A549 (cell line): ENCODE results near the gene GGT1.
"Not testable (repeated sequence)": the region's sequence is repeated elsewhere in the genome, so short reads cannot be mapped to it uniquely, and the experiment has no call there.

Experiments
- HOXB5 ChIP-seq: fragments of 250-450 bp; sonication (Bioruptor Pico); IDR thresholded peaks from 2 replicates; pipeline ENCODE4 v1.5.0; 2020; ENCODE audit warnings: mild to moderate bottlenecking, moderate library complexity
- MAFK ChIP-seq: fragments of 450-650 bp; IDR thresholded peaks from 2 replicates; pipeline ENCODE4 v1.6.1; 2014; ENCODE audit not compliant: partially characterized antibody
- NR3C1 ChIP-seq: fragments of >200 bp; sonication (Bioruptor Twin); formaldehyde crosslinking; IDR thresholded peaks from 3 replicates; pipeline ENCODE4 v1.6.1; 2017
- SMC3 ChIP-seq: fragments of >200 bp; sonication (Bioruptor Twin); formaldehyde crosslinking; IDR thresholded peaks from 3 replicates; pipeline ENCODE4 v1.6.1; 2018; ENCODE audit warnings: inconsistent platforms
- TF ChIP-seq, protein P1 (sequence below): fragments of >200 bp; sonication (Bioruptor Twin); formaldehyde crosslinking; IDR thresholded peaks from 3 replicates; pipeline ENCODE4 v1.5.1; 2016

- TF ChIP-seq SMC3, MAFK, HOXB5, NR3C1: not testable (repeated sequence)
- TF ChIP-seq, protein P1, sequence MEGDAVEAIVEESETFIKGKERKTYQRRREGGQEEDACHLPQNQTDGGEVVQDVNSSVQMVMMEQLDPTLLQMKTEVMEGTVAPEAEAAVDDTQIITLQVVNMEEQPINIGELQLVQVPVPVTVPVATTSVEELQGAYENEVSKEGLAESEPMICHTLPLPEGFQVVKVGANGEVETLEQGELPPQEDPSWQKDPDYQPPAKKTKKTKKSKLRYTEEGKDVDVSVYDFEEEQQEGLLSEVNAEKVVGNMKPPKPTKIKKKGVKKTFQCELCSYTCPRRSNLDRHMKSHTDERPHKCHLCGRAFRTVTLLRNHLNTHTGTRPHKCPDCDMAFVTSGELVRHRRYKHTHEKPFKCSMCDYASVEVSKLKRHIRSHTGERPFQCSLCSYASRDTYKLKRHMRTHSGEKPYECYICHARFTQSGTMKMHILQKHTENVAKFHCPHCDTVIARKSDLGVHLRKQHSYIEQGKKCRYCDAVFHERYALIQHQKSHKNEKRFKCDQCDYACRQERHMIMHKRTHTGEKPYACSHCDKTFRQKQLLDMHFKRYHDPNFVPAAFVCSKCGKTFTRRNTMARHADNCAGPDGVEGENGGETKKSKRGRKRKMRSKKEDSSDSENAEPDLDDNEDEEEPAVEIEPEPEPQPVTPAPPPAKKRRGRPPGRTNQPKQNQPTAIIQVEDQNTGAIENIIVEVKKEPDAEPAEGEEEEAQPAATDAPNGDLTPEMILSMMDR = not testable (repeated sequence)
These were observed 33.5 kb downstream of the GGT1 start for GRCh38 chr22:24636513-24636912.
